Kidney epithelial cell (primary cell): ENCODE data around the gene IL34. TPM values are rescaled to one million over a fixed set of nuclear protein-coding genes. Genes with fewer than 3 reads are reported as not detected.

Source experiments
- DNase-seq: peaks from one replicate; pipeline ENCODE4 v3.0.0-alpha.2; 2010; ENCODE audit warnings: low read depth
- H3K27me3 ChIP-seq: 2 replicates; pipeline ENCODE4 v1.6.0; 2011; ENCODE audit warnings: low read length; ENCODE audit not compliant: control insufficient read depth, insufficient read depth
- H3K36me3 ChIP-seq: 2 replicates; pipeline ENCODE4 v1.5.1; 2011; ENCODE audit warnings: low read length; ENCODE audit not compliant: control insufficient read depth, insufficient read depth
- H3K4me3 ChIP-seq: 2 replicates; pipeline ENCODE4 v1.5.1; 2011; ENCODE audit warnings: low read depth, mild to moderate bottlenecking, control low read depth, low read length
- CTCF ChIP-seq: IDR thresholded peaks from 2 replicates; pipeline ENCODE4 v1.5.1; 2011; ENCODE audit warnings: mild to moderate bottlenecking, moderate library complexity, low read length, control low read depth, inconsistent platforms; ENCODE audit not compliant: insufficient read depth, poor library complexity, severe bottlenecking
- total RNA-seq: library from RNA; depleted of rRNA; stranded (reverse); fragments of >200 nt; gene quantifications from 2 replicates; pipeline ENCODE4 v1.2.3, GENCODE V29; 2015

Gene IL34
- total RNA-seq, 1 donor from 2014 or later, result 0.25 TPM

GRCh38 chr16:70653809-70654771, 7.7 kb downstream of the IL34 start:
- Histone ChIP-seq H3K27me3 (no peaks in the 10 kb centered on the region), H3K36me3 (no peaks in the 10 kb centered on the region), H3K4me3 (peak overlapping the region; percentile 13)
- peak; percentile 74 for TF ChIP-seq CTCF
- peak; percentile 23 for DNase-seq

- no peak for DNase-seq
- Histone ChIP-seq H3K27me3 (no peaks in the 10 kb centered on the region), H3K36me3 (no peaks in the 10 kb centered on the region), H3K4me3 (no peak overlapping the region)
- no peak for TF ChIP-seq CTCF
Measured at GRCh38 chr16:70656065-70656711, 9.8 kb downstream of the IL34 start.

- no peaks in the 10 kb centered on the region for H3K27me3 ChIP-seq
- TF ChIP-seq CTCF, result no peak
- no peak for DNase-seq
- H3K36me3 ChIP-seq, result no peaks in the 10 kb centered on the region
- H3K4me3 ChIP-seq, result no peak overlapping the region
Measured at GRCh38 chr16:70656712-70657263, 10.4 kb downstream of the IL34 start.

GRCh38 chr16:70657956-70658355, 11.6 kb downstream of the IL34 start:
- H3K36me3 ChIP-seq, result no peaks in the 10 kb centered on the region
- no peaks in the 10 kb centered on the region for H3K27me3 ChIP-seq
- DNase-seq, result no peak
- TF ChIP-seq CTCF, result no peak
- H3K4me3 ChIP-seq, result no peak overlapping the region

- Histone ChIP-seq H3K4me3 (no peak overlapping the region), H3K27me3 (no peaks in the 10 kb centered on the region), H3K36me3 (no peaks in the 10 kb centered on the region)
- no peak for TF ChIP-seq CTCF
- DNase-seq, result no peak
Measured at GRCh38 chr16:70658921-70659320, 12.6 kb downstream of the IL34 start.
